ENCODE measurements around the gene ABCA7.

The ABCA7 gene, protein sequence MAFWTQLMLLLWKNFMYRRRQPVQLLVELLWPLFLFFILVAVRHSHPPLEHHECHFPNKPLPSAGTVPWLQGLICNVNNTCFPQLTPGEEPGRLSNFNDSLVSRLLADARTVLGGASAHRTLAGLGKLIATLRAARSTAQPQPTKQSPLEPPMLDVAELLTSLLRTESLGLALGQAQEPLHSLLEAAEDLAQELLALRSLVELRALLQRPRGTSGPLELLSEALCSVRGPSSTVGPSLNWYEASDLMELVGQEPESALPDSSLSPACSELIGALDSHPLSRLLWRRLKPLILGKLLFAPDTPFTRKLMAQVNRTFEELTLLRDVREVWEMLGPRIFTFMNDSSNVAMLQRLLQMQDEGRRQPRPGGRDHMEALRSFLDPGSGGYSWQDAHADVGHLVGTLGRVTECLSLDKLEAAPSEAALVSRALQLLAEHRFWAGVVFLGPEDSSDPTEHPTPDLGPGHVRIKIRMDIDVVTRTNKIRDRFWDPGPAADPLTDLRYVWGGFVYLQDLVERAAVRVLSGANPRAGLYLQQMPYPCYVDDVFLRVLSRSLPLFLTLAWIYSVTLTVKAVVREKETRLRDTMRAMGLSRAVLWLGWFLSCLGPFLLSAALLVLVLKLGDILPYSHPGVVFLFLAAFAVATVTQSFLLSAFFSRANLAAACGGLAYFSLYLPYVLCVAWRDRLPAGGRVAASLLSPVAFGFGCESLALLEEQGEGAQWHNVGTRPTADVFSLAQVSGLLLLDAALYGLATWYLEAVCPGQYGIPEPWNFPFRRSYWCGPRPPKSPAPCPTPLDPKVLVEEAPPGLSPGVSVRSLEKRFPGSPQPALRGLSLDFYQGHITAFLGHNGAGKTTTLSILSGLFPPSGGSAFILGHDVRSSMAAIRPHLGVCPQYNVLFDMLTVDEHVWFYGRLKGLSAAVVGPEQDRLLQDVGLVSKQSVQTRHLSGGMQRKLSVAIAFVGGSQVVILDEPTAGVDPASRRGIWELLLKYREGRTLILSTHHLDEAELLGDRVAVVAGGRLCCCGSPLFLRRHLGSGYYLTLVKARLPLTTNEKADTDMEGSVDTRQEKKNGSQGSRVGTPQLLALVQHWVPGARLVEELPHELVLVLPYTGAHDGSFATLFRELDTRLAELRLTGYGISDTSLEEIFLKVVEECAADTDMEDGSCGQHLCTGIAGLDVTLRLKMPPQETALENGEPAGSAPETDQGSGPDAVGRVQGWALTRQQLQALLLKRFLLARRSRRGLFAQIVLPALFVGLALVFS (N-terminal part only)

DNA sequence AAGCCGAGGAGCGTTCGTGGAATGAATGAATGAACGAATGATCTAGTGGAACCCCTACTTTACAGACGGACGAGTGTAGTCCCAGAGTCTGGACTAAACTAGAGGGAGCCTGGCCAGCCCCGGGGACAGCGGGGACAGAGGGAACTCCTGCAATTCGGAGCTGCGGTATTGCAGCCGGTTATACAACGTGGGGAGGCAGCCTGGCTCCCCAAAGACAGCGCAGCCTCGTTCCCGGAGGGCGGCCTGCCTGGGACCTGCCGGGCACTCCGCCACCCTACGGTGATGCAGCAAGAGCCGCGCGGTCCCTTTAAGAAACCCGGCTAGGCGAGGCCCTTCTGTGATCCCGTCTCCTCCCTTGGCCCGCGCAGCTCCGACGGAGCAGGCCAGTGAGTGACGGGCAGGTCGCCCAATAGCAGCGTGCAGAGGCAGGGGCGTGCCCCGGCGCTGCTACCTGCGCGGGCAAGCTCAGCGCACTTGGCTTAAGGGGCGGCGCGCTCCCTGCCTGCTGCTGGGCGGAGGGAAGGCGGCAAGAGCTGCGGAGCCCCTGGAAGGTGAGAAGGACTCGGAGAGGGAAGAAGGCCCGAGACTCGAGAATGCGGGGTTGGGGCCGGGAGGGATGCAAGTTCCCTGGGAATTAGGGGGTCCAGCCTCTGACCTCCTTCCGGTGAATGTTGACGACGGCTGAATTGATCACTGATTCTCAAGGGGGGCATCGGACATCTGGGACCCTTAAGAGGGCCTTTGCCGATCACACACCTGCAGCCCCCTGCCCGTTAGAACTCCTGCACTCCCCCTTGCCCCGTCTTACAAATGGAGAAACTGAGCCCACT lies at the start of gene ABCA7:
Gene ABCA7, plus strand, starts transcription at position 462 of the 830 bp plus-strand sequence. CDS start 1,255 bp downstream, outside the sequence.
- DNase-seq (ENCODE audit: low spot score) = peak; percentile 98

DNA sequence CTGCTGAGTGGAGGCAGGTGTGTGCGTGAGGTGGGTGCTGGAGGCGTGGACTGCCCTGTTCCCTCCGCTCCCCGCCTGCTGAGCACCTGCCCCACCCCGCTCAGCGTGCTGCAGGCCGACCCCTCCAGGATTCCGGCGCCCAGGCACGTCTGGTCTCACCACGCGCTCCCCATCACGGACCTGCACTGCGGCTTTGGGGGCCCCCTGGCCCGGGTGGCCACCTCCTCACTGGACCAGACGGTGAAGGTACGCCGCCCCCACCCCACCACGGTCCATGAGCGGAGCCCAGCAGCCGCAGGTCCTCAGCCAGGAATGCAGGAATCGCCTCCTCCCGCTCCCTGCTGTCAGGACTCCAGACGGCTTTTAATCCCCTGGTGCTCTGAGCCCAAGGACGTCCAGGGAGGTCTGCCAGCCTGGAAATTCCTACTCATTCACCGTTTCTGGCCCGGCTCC lies 49.8 kb upstream of the ABCA7 start:
- DNase-seq (ENCODE audit: low spot score) = no peak

DNA sequence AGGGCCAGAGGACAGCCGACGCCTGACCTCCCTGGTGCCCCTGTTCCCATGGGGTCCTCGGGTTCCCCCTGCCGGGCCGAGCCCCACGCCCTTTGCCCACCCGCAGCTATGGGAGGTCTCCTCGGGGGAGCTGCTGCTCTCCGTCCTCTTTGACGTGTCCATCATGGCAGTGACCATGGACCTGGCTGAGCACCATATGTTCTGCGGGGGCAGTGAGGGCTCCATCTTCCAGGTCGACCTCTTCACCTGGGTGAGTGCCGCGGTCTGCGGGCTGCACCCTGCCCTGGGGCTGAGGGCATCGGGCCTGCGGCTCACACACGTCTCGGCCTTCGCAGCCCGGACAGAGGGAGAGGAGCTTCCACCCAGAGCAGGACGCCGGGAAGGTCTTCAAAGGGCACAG lies 49.2 kb upstream of the ABCA7 start:
- no peak for DNase-seq (ENCODE audit: low spot score)

DNA sequence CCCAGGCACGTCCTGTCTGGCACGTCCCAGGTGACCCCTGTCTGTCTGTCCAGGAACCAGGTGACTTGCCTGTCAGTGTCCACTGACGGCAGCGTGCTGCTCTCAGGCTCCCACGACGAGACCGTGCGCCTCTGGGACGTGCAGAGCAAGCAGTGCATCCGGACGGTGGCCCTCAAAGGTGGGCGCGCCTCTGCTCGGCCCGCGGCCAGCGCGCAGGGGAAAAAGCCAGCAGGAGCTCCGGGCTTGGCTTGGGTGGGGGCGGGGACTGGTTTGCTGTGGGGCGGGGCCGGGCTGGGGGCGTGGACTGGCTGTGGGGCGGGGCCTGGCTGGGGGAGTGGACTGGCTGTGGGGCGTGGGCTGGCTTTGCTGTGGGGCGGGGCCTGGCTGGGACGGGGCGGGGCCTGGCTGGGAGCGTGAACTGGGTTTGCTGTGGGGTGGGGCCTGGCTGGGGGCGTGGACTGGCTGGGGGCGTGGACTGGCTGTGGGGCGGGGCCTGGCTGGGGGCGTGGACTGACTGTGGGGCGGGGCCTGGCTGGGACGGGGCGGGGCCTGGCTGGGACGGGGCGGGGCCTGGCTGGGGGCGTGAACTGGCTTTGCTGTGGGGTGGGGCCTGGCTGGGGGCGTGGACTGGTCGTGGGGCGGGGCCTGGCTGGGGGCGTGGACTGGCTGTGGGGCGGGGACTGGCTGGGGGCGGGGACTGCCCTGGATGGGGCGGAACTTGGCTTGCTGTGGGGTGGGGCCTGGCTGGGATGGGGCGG lies 48.6 kb upstream of the ABCA7 start:
- DNase-seq (ENCODE audit: low spot score) = no peak

DNA sequence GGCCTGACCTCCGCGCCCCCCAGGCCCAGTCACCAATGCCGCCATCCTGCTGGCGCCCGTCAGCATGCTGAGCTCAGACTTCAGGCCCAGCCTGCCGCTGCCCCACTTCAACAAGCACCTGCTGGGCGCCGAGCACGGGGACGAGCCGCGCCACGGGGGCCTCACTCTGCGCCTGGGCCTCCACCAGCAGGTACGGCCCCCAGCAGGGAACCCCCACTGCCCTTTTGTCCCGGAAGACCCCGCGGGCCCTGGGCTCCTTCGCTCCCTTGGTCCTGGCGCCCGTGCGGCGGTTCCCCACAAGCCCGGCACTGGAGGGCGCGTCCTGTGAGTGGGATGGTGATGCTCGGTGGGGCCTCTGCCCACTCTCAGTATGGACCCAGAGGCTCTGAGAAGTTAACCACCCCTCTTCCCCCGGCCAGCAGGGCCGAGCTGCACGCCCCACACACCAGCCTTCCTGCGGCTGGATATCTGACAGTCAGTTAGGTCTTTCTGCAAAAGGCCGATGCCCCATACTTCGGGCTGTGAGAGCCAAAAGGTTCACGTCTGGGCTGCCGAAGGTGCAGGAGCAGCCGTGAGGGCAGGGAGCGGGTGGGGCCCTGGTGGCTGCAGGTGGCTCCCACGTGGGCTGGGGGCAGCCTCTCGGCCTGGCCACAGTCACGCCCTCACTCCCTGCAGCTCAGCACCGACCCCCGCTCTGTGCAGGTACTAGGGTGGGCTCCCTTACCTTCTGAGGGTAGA lies 47.8 kb upstream of the ABCA7 start:
- DNase-seq (ENCODE audit: low spot score) = no peak

DNA sequence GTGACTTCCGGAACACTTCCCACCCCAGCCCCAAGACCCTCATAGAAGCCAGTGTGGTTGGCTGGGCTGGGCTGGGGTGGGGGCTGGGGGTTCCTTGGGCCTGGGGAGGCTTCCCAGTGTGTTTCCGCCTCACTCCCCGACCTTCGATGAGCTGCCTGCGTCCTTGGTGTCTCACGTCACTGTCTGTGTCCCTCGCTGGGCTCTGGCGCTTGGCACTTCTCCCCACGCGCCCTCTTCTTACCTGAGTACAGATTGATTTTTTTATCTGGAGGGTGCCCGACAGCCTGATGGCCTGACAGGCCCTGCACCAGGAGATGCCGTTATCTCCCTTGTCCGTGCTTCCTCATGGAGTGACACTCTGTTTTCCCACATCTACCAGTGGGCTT lies 47.2 kb upstream of the ABCA7 start:
- no peak for DNase-seq (ENCODE audit: low spot score)

DNA sequence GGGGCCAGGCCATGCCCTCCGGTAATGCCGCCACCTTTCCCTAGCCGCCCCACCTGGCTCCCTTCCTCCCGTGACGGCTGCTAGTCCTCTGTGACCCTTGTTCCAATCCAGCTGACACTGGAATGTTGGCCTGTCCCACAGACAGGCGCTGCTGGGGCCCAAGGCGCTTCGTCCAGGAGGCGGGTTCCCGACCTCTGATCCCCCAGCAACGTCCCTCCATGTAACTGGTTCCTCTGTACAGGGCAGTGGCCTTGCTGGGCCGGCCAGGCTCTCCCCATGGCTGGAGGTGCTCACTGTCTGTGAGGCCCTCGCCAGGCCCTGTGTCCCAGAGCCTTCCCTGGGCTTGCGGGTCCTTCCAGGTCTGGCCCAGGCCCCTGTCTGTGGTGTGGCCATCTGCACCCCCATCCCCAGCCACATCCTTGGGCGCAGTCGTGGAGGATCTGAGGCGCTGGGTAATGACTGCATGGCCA lies 46.5 kb upstream of the ABCA7 start:
- no peak for DNase-seq (ENCODE audit: low spot score)

DNA sequence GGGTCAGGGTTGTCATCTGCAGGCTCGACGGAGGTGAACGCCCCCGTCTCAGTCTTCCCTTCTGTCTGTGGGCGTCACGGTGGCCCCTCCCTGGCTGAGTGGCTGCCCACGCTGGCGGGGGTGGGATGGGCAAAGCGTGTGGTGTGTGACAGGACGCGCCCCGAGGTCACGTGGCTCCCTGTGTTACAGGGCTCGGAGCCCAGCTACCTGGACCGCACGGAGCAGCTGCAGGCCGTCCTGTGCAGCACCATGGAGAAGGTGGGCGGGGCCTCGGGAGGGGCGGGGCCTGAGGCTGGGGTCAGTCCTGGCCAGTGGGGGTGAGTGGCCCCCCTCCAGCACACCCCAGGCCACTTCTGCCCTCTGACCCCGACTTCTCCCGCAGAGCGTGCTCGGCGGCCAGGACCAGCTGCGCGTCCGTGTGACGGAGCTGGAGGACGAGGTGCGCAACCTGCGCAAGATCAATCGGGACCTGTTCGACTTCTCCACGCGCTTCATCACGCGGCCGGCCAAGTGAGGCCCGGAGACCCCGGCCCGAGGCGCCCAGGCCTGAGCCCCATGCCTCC lies 46.0 kb upstream of the ABCA7 start:
- no peak for DNase-seq (ENCODE audit: low spot score)

DNA sequence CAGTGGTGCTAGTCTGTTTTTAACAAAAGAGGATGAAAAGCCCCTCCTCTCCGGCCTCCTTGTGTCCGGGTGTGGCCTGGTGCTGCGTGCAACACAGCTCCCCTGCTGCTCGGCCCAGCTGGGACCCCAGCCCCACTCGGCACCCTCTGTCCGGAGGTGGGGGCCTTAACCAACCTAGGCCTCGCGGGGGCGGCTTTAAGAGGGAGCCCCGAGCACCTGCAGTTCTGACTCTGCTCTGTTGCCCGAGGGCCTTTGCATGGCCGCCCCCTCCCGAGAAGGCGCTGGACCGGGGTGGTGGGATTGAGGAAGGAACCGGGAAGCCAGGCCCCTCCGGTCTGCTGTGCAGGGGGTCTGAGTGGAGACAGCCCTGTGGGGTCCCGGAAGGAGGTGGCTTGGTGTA lies 45.4 kb upstream of the ABCA7 start:
- DNase-seq (ENCODE audit: low spot score) = no peak

DNA sequence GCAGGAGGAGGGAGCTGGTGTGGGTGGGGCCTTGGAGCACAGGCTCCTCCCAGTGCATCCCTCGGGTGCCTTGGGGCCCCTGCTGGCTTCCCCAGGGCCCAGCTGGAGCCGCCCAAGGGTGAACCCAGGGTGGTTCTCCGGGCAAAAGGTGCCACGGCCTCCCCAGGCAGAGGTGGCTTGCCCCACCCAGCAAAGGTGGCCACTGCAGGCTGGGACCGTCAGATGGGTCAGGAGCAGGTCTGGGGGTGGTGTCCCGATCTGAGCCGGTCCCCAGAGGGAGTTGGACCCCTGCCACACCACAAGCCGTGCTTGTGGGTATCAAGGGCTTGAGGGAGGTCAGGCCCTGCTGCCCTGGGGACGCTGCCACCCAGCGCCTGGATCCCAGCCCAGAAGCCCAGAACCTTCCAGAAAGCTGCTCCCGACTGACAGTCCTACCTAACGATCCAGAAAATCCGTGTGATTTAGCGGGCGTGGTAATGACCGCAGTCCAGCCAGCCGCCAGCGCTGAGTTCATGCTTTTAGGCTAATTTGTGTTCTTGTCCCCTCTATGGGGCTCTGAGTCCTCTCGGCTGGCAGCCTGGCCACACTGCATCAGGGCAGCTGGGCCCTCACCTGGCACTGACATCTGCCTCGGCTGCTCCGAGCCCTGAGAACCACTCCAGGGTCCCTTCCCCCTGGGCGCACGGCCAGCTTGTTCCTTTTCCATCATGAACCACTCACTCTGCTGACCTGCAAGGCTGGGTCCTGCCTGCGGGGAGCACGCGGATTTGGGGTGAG lies 44.7 kb upstream of the ABCA7 start:
- DNase-seq (ENCODE audit: low spot score) = no peak

DNA sequence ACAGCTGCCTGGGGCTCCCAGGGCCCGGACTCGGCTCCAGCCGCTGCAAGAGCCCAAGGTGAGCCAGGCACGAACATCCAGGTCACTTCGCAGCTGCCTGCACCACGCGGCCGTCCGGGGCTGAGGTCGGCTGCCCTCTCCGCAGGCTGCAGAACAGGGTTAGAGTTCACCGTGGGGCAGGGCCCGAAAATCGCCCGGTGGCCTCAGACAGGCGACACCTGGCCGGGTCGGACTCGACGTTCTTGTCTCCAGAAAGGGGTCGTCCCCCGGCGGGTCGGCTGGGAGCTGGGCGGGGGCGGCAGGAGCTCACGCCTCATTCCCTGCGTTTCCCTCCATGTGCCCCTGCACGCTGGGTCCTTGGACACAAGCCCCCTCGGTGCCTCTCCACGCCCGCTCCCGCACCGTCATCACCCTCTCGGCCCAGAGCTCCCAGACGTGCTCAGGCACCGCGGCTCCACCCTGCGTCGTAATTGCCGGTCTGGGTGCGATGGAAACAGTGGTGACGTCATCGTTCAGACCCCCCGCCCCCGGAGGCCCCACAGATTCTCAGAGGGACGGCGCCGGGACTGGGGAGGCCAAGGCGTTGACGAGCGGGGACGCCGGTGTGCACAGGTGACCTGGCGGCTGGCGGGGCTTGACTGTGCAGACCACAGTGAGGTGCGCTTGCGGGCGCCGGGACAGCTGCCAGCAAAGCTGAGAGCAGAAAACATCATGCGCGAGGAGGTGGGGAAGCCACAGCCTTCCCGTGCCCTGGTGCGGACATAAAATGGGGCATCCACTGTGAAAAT lies 43.7 kb upstream of the ABCA7 start:
- no peak for DNase-seq (ENCODE audit: low spot score)

DNA sequence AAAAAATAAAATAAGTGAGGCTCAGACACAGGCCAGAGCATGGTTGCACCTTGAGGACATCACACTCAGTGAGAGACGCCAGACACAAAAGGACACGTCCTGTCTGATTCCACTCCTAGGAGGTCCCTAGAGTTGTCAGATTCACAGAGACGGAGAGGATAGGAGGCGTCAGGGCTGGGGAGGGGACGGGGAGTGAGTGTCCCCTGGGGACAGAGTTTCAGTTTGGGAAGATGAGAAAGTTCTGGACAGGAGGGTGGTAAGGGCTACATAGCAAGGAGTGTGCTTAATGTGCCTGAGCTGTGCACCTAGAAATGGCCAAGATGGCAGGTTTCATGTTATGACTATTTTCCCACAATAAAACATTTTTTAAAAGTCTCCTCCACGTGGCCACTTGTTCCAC lies 41.8 kb upstream of the ABCA7 start:
- no peak for DNase-seq (ENCODE audit: low spot score)

DNA sequence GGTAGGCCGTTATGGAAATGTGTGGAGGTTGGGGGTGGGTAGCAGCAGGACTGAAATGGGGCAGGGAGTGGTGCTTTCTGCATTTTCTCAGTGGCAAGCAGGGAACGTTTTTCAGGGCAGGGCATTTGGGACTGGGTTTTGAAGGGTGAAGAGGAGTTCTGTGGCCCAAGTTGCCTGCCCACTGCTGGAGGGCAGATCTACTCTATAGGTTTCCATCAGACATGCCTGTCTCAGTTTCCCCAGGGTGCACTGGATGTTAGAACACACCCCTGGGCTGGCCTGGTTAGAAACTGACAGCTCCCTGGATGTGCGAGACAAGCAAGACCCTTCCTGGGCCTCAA lies 40.6 kb upstream of the ABCA7 start:
- DNase-seq (ENCODE audit: low spot score) = no peak

DNA sequence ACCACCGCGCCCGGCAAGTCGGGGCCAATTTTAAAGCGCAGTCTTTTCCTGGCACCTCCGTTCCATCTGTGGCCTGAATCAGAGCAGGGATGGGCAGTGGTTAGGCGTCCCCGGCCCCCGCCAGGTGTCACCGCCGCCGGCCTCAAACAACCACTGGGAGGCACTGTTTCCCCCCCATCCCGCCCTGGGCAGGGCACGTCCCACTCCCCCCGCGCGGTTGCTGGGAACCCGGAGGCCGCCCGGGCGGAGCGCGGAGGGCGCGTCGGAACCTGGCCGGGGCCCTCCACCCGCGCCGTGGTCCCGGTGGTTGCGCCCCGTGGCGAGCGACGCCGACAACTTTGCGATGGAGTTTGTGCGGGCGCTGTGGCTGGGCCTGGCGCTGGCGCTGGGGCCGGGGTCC lies 39.8 kb upstream of the ABCA7 start, which contains the start of gene GRIN3B:
Gene GRIN3B, plus strand, starts transcription at position 325 of the 400 bp plus-strand sequence. Its CDS starts 19 bp downstream, at position 344.
- DNase-seq (ENCODE audit: low spot score) = no peak

DNA sequence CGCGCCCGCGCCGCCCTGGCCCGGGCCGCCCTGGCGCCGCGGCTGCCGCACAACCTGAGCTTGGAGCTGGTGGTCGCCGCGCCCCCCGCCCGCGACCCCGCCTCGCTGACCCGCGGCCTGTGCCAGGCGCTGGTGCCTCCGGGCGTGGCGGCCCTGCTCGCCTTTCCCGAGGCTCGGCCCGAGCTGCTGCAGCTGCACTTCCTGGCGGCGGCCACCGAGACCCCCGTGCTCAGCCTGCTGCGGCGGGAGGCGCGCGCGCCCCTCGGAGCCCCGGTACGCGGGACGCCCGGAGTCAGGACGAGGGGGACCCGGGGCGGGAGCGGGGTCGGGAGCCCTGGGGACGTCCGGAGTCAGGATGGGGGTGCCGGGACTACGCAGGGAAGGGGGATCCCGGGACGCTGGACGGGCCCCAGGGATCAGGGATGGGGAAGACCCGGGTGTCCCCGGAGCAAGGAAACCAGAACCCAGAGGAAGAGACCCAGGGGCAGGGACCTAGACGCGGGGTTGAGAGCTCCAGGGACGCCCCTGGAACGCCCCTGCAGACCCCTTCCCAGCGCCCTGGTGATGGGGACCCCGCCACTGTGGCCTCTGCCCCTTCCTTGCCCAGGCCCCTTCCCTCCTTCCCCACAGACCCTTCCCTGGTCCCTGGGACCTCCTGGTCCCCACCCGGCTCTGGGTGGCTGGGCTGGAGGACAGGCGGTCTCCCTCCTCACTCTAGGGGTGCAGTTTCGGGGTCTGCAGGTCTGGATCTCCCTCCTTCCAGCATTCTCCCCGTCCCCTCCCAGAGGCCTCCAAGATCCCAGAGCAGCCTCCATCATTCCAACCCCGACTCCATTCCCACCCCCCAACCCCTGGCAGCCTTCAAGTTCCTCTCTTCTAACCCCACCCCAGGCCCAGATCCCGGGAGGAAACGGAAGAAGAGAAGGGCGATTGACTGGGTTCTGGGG lies 39.0 kb upstream of the ABCA7 start:
- DNase-seq (ENCODE audit: low spot score) = no peak

DNA sequence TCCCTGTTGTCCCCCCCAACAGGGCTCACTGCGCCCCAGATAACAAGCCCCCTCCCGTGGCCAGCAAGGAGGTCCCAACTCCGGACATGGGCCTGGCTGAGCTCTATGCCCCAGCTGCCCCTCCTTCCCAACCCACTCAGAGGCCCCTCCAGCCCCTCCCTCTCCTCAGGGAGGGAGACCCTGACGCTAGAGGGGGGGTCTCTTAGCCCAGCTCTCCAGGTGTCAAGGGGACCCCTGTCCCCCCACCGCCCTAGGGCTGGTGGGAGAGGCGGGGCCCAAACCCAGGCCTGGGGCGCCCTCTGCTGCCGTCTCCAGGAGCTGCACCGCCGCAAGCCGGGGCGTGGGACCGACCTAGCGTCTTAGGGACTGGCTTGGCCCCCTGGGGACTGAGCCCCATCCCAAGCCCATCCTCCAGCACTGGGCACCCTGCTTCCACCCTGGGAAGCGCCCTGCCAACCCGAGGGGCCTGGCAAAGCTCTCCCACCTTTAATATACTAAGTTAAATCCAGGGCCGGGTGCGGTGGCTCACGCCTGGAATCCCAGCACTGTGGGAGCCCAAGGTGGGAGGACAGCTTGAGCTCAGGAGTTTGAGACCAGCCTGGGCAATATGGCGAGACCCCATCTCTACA lies 38.3 kb upstream of the ABCA7 start:
- no peak for DNase-seq (ENCODE audit: low spot score)

Measured in cerebellar cortex (tissue), 1 donor.